Measurements from ENCODE around the gene LRRC51.

The LRRC51 gene

DNA sequence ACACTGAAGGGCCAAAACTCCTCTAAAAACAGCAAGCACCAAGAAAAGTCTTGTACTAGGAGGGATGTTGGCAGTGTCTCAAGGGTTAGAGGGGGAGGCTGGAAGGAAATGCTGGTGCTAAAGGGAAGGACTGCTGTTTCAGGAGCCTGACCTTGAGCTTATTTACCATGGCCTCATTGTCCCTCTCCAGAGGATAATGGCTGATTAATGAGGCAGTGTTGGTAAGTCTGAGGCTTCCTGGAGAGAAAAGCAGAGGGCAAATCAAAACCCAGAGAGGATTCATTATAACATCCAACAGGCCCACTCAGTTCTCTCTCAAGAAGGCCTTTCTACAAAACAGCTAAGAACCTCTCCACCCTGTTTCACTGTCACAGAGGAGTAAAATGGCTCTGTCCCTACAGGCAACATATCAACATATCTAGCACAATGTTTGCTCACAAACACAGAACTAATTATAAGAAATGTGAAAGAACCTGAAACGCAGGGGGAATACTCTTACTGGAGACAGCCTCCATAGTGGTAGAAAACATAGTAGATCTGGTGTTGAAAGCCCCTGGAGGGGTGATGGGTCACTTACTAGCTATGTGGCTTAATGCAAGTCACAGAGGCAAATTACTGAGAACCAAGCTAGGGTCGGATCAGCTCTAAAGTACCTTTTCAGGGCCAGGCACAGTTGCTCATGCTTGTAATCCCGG is 31.7 kb upstream of the LRRC51 start:
- TF ChIP-seq, protein P1, sequence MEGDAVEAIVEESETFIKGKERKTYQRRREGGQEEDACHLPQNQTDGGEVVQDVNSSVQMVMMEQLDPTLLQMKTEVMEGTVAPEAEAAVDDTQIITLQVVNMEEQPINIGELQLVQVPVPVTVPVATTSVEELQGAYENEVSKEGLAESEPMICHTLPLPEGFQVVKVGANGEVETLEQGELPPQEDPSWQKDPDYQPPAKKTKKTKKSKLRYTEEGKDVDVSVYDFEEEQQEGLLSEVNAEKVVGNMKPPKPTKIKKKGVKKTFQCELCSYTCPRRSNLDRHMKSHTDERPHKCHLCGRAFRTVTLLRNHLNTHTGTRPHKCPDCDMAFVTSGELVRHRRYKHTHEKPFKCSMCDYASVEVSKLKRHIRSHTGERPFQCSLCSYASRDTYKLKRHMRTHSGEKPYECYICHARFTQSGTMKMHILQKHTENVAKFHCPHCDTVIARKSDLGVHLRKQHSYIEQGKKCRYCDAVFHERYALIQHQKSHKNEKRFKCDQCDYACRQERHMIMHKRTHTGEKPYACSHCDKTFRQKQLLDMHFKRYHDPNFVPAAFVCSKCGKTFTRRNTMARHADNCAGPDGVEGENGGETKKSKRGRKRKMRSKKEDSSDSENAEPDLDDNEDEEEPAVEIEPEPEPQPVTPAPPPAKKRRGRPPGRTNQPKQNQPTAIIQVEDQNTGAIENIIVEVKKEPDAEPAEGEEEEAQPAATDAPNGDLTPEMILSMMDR (IDR thresholded peaks at IDR 0.05; ENCODE audit: low read depth, low read length, missing control alignments), result no peak

DNA sequence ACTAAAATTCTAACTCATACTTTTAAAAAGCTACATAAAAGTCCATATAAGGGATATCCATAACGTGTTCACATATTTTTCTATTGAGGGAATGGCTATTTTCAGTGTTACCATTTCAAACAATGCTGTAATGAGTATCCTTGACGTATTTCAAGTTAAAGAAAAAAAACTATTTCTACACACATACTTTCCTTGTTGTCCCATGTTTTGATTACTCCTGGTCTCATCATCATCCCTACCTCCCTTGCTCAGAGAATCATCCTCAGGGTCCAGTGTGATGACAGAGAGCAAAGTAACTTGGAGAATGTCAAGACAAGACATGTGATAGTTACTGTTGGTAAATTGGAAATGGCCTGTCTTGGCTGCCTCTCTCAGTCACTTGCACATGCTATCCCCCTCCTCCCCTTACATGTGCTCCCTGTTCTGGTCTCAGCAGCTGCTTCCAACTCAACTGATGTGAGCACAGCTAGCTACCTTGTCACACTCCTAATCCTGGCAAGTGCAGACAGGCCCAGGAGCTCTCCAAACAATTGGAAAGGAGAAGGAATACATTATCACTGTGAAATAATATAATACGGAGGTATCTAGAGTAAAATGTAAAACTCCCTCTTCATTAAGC is 22.1 kb upstream of the LRRC51 start:
- in situ Hi-C loops (cut with HindIII; ENCODE audit: low sequenced_read_pairs), result no loop called here
- TF ChIP-seq, protein P1 (IDR thresholded peaks at IDR 0.05; ENCODE audit: low read depth, low read length, missing control alignments), result no peak
- DNase-seq (ENCODE audit: low read depth), result no peak
- no peak overlapping the region for H3K4me3 ChIP-seq (ENCODE audit: low read depth, low read length)

More for the DNA sequence above, 31.7 kb upstream of the LRRC51 start:
- DNase-seq (ENCODE audit: low read depth), result no peak
- H3K4me3 ChIP-seq (ENCODE audit: low read depth, low read length), result no peak overlapping the region
- in situ Hi-C loops (cut with HindIII; ENCODE audit: low sequenced_read_pairs), result no loop called here

DNA sequence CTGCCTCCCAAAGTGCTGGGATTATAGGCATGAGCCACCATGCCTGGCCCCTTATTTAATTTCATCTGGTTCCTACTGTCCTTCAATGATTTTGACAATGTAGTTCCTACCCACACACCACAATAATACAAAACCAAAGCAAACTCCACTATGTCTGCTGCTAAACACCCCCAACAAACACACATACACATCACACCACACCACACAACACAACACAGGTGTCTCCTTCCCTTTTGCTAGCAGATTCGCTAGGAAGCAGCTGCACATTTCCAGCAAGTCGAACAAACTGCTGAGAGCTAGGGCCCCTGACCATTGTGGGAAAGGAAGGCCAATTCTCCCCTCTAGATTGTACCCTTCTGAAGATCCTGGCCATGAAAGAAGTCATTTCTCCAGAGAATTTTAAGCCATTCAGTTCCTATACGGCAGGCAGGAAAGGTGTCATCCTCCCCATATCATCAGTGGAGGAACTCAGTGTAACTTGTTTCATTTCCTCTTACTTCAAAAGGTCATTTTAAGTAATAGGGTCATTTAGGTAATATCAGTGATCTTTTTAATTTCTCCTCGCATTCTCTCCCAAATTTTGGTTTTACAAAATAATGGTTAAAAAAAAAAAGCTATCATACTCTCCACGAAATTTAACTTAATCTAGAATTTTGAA is 18.8 kb upstream of the LRRC51 start:
- TF ChIP-seq, protein P1 (IDR thresholded peaks at IDR 0.05; ENCODE audit: low read depth, low read length, missing control alignments), result no peak
- no peak for DNase-seq (ENCODE audit: low read depth)
- in situ Hi-C loops (cut with HindIII; ENCODE audit: low sequenced_read_pairs), result no loop called here
- H3K4me3 ChIP-seq (ENCODE audit: low read depth, low read length), result no peak overlapping the region

DNA sequence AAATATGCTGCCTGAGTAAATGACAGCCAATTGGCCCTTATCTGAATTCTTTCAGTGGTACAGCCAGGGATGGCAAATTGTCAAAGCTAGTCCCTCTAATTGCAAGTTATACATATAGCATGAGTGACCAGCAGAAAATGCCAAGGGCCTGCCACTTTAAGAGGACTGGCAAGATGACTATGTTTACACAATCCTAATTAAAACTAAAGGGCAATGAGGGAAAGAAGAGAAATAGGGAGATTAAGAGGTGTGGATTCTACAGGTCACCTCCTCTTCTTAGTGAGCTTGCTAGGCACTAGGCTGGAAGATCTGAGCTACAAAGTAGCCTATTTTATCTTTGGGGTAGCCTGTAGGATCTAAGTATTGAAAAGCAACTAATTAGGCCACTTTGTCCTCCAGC is 13.8 kb upstream of the LRRC51 start:
- TF ChIP-seq, protein P1 (IDR thresholded peaks at IDR 0.05; ENCODE audit: low read depth, low read length, missing control alignments), result no peak
- H3K4me3 ChIP-seq (ENCODE audit: low read depth, low read length), result no peak overlapping the region
- no peak for DNase-seq (ENCODE audit: low read depth)
- in situ Hi-C loops (cut with HindIII; ENCODE audit: low sequenced_read_pairs), result no loop called here

DNA sequence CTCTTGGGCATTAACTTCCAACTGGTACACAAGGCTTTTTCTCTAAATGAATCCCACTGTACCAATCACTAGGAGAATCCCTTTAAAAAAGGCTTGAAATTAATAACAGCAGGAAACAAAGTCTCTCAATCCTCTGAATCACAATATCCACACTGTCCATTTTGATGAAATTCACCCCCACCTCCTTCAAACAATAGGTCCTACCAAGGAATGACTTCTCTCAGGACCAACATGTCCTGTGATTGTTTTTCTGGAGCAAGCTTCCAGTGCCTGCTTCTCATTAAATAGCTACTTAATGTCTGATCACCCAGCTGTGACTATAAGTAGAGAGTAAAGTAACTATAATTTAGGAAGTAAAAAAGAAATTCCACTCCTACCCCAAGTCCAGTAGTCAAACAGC is 13.4 kb upstream of the LRRC51 start:
- TF ChIP-seq, protein P1 (IDR thresholded peaks at IDR 0.05; ENCODE audit: low read depth, low read length, missing control alignments), result no peak
- no peak for DNase-seq (ENCODE audit: low read depth)
- in situ Hi-C loops (cut with HindIII; ENCODE audit: low sequenced_read_pairs), result no loop called here
- no peak overlapping the region for H3K4me3 ChIP-seq (ENCODE audit: low read depth, low read length)

DNA sequence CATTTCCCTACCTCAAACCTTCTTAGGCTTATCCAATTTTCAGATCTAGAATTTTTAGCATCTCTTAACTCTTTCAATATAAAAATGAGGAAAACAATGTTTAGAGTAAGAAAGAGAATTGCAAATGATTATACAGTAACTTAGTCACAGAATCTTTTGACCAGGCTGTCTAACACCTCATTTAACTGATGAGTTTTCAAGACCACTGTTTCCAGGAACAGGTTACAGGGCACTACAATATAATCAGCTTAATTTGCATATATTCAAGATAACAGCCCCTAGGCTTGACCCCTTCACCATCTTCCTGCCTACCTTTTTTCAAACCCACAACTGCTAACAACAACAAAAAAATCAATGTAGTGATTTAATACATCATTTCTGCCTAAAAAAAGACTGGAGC is 13.0 kb upstream of the LRRC51 start:
- no peak overlapping the region for H3K4me3 ChIP-seq (ENCODE audit: low read depth, low read length)
- TF ChIP-seq, protein P1 (IDR thresholded peaks at IDR 0.05; ENCODE audit: low read depth, low read length, missing control alignments), result no peak
- DNase-seq (ENCODE audit: low read depth), result no peak
- in situ Hi-C loops (cut with HindIII; ENCODE audit: low sequenced_read_pairs), result no loop called here

Measured in astrocyte of the cerebellum (primary cell).